ENCODE data around the gene TMSB10. TPM values are rescaled to one million over a fixed set of nuclear protein-coding genes. Genes with fewer than 3 reads are reported as not detected.

TMSB10 gene
- total and polyA plus RNA-seq, 7 experiments from 2014 or later = 1,492 to 8,256 (median 1,692) TPM

DNA sequence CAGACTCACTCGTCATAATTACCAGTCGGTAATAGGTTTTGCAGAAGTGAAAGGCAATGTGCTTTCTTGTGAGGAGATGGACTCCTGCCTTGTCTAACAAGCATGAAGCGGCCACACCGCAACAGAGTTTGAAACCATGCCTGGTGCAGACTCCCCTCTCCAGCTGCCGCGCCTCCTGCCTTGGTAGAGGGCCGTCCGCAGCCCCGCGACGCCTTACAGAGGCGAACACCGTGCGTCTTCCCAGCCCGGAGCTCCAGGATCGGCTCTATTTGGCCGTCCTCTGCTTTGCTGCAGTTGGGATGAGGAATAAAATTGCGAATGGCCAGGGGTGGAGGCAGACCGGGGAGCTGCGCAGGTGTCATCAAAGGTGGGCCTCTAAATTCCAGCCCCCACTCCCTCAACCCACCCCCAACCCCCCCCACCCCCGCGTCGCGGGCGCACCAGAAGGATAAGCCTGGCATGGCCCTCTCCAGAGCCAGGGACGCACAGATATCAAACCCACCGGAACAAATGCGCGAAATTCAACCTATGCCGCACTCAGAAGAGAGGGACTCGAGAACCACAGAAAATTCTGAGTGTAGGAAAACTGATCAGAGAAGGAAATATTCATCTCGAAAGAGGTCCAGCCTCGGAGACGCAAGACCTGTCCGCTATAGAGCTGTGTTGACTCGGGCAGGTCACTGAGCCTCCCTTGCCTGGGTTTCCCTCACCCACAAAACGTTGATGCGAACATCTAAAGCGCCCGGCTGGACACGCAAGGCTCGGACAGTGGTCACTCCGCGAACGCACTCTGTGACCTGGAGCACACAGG, 25.7 kb upstream of the TMSB10 start:
- peak overlapping the region; percentile 89 to 98 (median 96) for H3K27ac Mint-ChIP-seq
- H3K27ac ChIP-seq (ENCODE audit: low read depth, low read length) = peak overlapping the region; percentile 89
- CTCF ChIA-PET = interaction anchor here (0.6 to 7.0 kb wide), 11 partner anchors 13 to 421 kb away, joined by 3 to 82 read pairs (median 4); no protein-coding TSS in a partner anchor
- H3K36me3 ChIP-seq (ENCODE audit: control insufficient read depth in 2 of 3, insufficient read depth in 3 of 3, low read length in 3 of 3) = peaks cover 0 to 9% (median 0%) of the 10 kb centered on the region in 3 experiments
- peaks cover 46 to 72% (median 63%) of the 10 kb centered on the region in 7 donors for H3K4me1 Mint-ChIP-seq
- POLR2A ChIA-PET = interaction anchor here (0.7 to 19.4 kb wide), 22 partner anchors 10 to 382 kb away, joined by 3 to 617 read pairs (median 6); partner anchors contain the start of gene TMSB10
- peaks cover 5 to 40% of the 10 kb centered on the region in 2 donors for H3K4me1 ChIP-seq (ENCODE audit: control insufficient read depth in 2 of 2, insufficient read depth in 2 of 2, low read length in 2 of 2)
- peak overlapping the region; percentile 80 for H3K4me3 ChIP-seq (ENCODE audit: low read length)
- peak in 4 of 9 donors; percentile 32 to 42 (median 36) for DNase-seq
- peak overlapping the region; percentile 84 to 99 (median 96) for H3K4me3 Mint-ChIP-seq
- peaks cover 0 to 2% (median 0%) of the 10 kb centered on the region in 11 donors for H3K9me3 Mint-ChIP-seq
- no peaks in the 10 kb centered on the region for H3K27me3 ChIP-seq (ENCODE audit: control insufficient read depth in 2 of 2, insufficient read depth in 2 of 2, low read length in 2 of 2)
- H3K9me3 ChIP-seq (ENCODE audit: control insufficient read depth in 2 of 3, low read length in 3 of 3) = no peaks in the 10 kb centered on the region
- no peak for ATAC-seq
- intact Hi-C loops (cut with micrococcal nuclease) = loop anchor here (2.0 to 10.0 kb wide), 5 partner anchors 15 to 855 kb away; partner anchors contain the start of gene SUCLG1 (in 1 of the 2)
- H3K27me3 Mint-ChIP-seq = peaks cover 0 to 3% (median 0%) of the 10 kb centered on the region in 5 donors
- peaks cover 7 to 21% (median 9%) of the 10 kb centered on the region in 5 donors for H3K36me3 Mint-ChIP-seq

DNA sequence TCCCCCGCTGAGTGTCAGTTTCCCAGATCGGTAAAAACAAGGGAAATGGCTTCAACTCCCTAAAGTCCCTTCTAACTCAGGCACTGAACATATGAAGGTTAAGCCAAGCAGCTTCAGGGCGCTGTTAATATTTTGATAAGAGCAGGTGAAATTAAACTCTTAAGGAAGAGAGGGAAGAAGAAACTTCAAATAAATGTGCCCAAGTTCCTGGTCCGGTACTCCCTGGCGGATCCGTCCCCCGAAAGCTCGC, 25.1 kb upstream of the TMSB10 start:
- no peak for ATAC-seq

DNA sequence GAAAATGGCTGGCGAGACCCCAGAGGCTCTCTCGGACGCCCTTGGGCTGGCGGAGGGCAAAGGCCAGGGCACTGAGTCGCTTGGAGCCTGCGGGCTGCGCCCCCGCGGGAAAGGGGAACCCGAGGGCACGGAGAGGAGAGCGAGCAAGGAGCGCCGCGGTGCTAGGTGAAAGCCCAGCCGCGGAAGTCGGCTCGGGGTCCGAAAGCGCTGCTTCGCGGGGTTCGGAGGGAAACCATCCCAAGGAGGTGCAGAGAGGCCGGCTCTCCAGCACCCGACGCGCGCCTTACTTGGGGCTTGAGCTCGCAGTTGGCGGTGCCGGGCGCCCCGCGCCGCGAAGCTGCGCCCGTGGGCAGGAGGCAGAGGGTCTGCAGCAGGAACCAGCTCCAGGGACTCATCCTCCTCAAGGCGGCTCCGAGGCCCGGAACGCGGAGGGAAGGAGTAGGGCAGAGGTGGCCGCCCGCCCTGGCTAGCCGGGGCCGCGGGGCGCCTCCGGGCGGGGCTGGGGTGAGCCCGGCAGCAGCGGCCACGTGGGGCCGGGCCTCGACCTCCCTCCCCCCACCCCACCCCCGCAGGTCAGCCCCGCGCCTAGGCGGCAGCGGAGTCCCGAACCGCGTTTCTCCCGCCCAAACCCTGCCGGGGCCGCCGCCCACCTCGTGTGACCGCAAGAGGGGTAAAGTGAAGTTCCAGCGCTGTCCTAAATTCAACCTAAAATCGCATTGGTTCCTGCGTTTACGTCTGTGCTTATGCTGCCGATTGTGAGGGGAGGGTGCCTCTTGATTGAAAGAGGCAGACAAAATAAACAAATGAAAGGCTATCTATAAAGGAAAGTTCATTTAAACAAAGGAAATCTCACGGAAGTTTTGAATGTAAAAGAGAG, 24.6 kb upstream of the TMSB10 start, which contains the start of gene TRABD2A:
TSS of gene TRABD2A (minus strand) at position 440 of the 877 bp plus-strand sequence. CDS start at position 395, 45 bp downstream.
- peak; percentile 68 for ATAC-seq

More for the DNA sequence above, 25.1 kb upstream of the TMSB10 start:
- H3K4me3 Mint-ChIP-seq = peak overlapping the region; percentile 84 to 99 (median 96)
- Histone ChIP-seq H3K4me3 (ENCODE audit: low read length) (peak overlapping the region; percentile 80), H3K27me3 (ENCODE audit: control insufficient read depth in 2 of 2, insufficient read depth in 2 of 2, low read length in 2 of 2) (no peaks in the 10 kb centered on the region), H3K4me1 (ENCODE audit: control insufficient read depth in 2 of 2, insufficient read depth in 2 of 2, low read length in 2 of 2) (peaks cover 5 to 34% of the 10 kb centered on the region in 2 donors), H3K36me3 (ENCODE audit: control insufficient read depth in 2 of 3, insufficient read depth in 3 of 3, low read length in 3 of 3) (peaks cover 0 to 9% (median 0%) of the 10 kb centered on the region in 3 experiments), H3K9me3 (ENCODE audit: control insufficient read depth in 2 of 3, low read length in 3 of 3) (no peaks in the 10 kb centered on the region), H3K27ac (ENCODE audit: low read depth, low read length) (peak overlapping the region; percentile 89)
- no peak for DNase-seq
- intact Hi-C loops (cut with micrococcal nuclease) = loop anchor here (2.0 to 10.0 kb wide), 4 partner anchors 16 to 856 kb away; partner anchors contain the start of gene SUCLG1 (in 1 of the 2)
- H3K9me3 Mint-ChIP-seq = peaks cover 0 to 2% (median 0%) of the 10 kb centered on the region in 11 donors
- POLR2A ChIA-PET = interaction anchor here (0.8 to 19.4 kb wide), 21 partner anchors 9 to 383 kb away, joined by 3 to 617 read pairs (median 6); partner anchors contain the start of gene TMSB10
- peaks cover 0 to 3% (median 0%) of the 10 kb centered on the region in 5 donors for H3K27me3 Mint-ChIP-seq
- H3K36me3 Mint-ChIP-seq = peaks cover 2 to 16% (median 5%) of the 10 kb centered on the region in 5 donors
- CTCF ChIA-PET = interaction anchor here (0.6 to 7.0 kb wide), 9 partner anchors 13 to 387 kb away, joined by 3 to 82 read pairs (median 4); no protein-coding TSS in a partner anchor
- H3K27ac Mint-ChIP-seq = peak overlapping the region; percentile 89 to 98 (median 96)
- peaks cover 40 to 66% (median 61%) of the 10 kb centered on the region in 7 donors for H3K4me1 Mint-ChIP-seq

DNA sequence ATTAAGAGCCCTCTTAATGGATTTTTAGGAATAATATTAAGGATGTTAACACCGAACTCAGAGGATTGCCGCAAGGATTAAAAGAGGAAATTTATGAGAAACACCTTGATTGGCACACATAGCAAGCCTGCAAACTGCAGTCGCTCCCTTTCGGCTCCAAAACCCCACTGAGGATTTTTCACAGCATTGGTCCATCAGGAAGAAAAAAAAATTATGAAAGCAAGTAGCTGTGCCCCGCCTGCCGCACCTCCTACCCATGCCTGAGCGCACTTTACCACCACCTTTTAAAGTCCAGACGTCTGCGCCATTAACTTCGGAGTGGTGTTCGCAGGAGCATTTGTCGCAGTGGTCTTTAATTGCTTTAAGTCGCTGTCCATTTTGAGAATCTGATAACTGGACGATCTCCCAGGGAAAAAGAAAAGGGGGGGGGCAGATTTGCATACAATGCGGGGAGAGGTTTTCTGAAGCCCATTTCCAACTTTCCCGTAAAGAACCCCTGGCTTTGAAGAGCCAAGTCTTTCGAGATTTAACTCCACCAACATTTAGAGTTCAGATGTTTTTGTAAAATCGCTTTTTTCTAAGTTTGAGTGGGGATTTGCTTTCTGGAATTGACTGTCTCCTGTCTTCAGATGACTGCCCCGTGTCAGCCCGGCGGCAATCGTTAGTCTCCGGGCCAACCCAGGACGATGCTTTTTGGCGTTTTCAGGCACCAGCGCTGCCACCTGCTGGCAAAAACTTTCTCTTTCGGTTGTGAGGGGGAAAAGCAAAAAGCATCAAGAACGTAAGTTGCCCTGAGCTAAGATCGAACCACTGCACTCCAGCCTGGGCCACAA, 23.7 kb upstream of the TMSB10 start:
- H3K9me3 Mint-ChIP-seq = peaks cover 0 to 2% (median 0%) of the 10 kb centered on the region in 11 donors

More for the DNA sequence above, 24.6 kb upstream of the TMSB10 start, which contains the start of gene TRABD2A:
- ChIA-PET POLR2A (interaction anchor here (0.5 to 19.4 kb wide), 26 partner anchors 9 to 389 kb away, joined by 3 to 617 read pairs (median 6); partner anchors contain the start of gene TMSB10), CTCF (interaction anchor here (0.5 to 7.0 kb wide), 22 partner anchors 14 to 387 kb away, joined by 3 to 82 read pairs (median 4); partner anchors contain the start of gene TMSB10)
- Histone ChIP-seq H3K9me3 (ENCODE audit: control insufficient read depth in 2 of 3, low read length in 3 of 3) (no peaks in the 10 kb centered on the region), H3K27ac (ENCODE audit: low read depth, low read length) (peak within 1 kb of the TSS; percentile 89), H3K27me3 (ENCODE audit: control insufficient read depth in 2 of 2, insufficient read depth in 2 of 2, low read length in 2 of 2) (no peaks in the 10 kb centered on the region), H3K4me1 (ENCODE audit: control insufficient read depth in 2 of 2, insufficient read depth in 2 of 2, low read length in 2 of 2) (peaks cover 5 to 29% of the 10 kb centered on the region in 2 donors), H3K36me3 (ENCODE audit: control insufficient read depth in 2 of 3, insufficient read depth in 3 of 3, low read length in 3 of 3) (peaks cover 0 to 9% (median 0%) of the 10 kb centered on the region in 3 experiments), H3K4me3 (ENCODE audit: low read length) (peak within 1 kb of the TSS; percentile 80)
- Mint-ChIP-seq H3K4me3 (peak within 1 kb of the TSS; percentile 84 to 99 (median 98)), H3K4me1 (peaks cover 40 to 66% (median 61%) of the 10 kb centered on the region in 7 donors), H3K27ac (peak within 1 kb of the TSS; percentile 93 to 99 (median 98)), H3K36me3 (peaks cover 0 to 14% (median 5%) of the 10 kb centered on the region in 5 donors), H3K27me3 (peaks cover 0 to 3% (median 0%) of the 10 kb centered on the region in 5 donors), H3K9me3 (peaks cover 0 to 2% (median 0%) of the 10 kb centered on the region in 11 donors)
- DNase-seq = peak in 8 of 9 donors; percentile 66 to 79 (median 76)
- intact Hi-C loops (cut with micrococcal nuclease) = loop anchor here (1.0 to 10.0 kb wide), 7 partner anchors 8 to 856 kb away; partner anchors contain the start of genes DNAH6 (in 1 of the 2), SUCLG1 (in 1 of the 2) and TMSB10 (in 1 of the 2)

DNA sequence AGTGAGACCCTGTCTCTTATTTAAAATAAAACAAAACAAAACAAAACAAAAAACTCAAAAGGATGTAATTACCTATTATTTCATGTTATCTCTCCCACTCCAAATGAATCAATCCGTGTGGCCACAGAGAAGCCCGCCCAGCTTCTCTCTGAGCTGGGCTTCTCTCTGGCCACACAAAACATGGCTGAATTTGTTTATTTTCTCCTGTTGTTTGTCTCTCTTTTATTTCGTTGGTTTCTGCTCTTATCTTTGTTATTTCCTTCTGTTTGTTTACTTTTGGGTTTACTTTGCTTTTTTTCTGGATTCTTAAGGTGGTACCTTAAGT, 23.1 kb upstream of the TMSB10 start:
- Histone ChIP-seq H3K27ac (ENCODE audit: low read depth, low read length) (peak overlapping the region; percentile 89), H3K9me3 (ENCODE audit: control insufficient read depth in 2 of 3, low read length in 3 of 3) (no peaks in the 10 kb centered on the region), H3K4me3 (ENCODE audit: low read length) (peak overlapping the region; percentile 80), H3K27me3 (ENCODE audit: control insufficient read depth in 2 of 2, insufficient read depth in 2 of 2, low read length in 2 of 2) (no peaks in the 10 kb centered on the region), H3K36me3 (ENCODE audit: control insufficient read depth in 2 of 3, insufficient read depth in 3 of 3, low read length in 3 of 3) (peaks cover 0 to 9% (median 0%) of the 10 kb centered on the region in 3 experiments), H3K4me1 (ENCODE audit: control insufficient read depth in 2 of 2, insufficient read depth in 2 of 2, low read length in 2 of 2) (peaks cover 5 to 19% of the 10 kb centered on the region in 2 donors)
- CTCF ChIA-PET = interaction anchor here (0.5 to 7.0 kb wide), 28 partner anchors 11 to 564 kb away, joined by 3 to 82 read pairs (median 4); partner anchors contain the start of gene TMSB10
- no peak for ATAC-seq
- intact Hi-C loops (cut with micrococcal nuclease) = loop anchor here (1.0 to 10.0 kb wide), 14 partner anchors 12 to 858 kb away; partner anchors contain the start of genes DNAH6 (in 1 of the 2), SUCLG1 (in 1 of the 2) and TMSB10 (in 1 of the 2)
- H3K9me3 Mint-ChIP-seq = peaks cover 0 to 2% (median 0%) of the 10 kb centered on the region in 11 donors
- H3K4me3 Mint-ChIP-seq = peak overlapping the region; percentile 84 to 99 (median 97)
- peaks cover 35 to 65% (median 61%) of the 10 kb centered on the region in 7 donors for H3K4me1 Mint-ChIP-seq
- peak overlapping the region; percentile 92 to 99 (median 98) for H3K27ac Mint-ChIP-seq
- POLR2A ChIA-PET = interaction anchor here (0.6 to 19.4 kb wide), 26 partner anchors 7 to 399 kb away, joined by 3 to 617 read pairs (median 4); partner anchors contain the start of gene TMSB10
- DNase-seq = no peak
- peaks cover 0 to 7% (median 5%) of the 10 kb centered on the region in 5 donors for H3K36me3 Mint-ChIP-seq
- peaks cover 0 to 3% (median 0%) of the 10 kb centered on the region in 5 donors for H3K27me3 Mint-ChIP-seq

More for the DNA sequence above, 23.7 kb upstream of the TMSB10 start:
- Histone ChIP-seq H3K27me3 (ENCODE audit: control insufficient read depth in 2 of 2, insufficient read depth in 2 of 2, low read length in 2 of 2) (no peaks in the 10 kb centered on the region), H3K36me3 (ENCODE audit: control insufficient read depth in 2 of 3, insufficient read depth in 3 of 3, low read length in 3 of 3) (peaks cover 0 to 9% (median 0%) of the 10 kb centered on the region in 3 experiments), H3K4me3 (ENCODE audit: low read length) (peak overlapping the region; percentile 80), H3K9me3 (ENCODE audit: control insufficient read depth in 2 of 3, low read length in 3 of 3) (no peaks in the 10 kb centered on the region), H3K27ac (ENCODE audit: low read depth, low read length) (peak overlapping the region; percentile 89), H3K4me1 (ENCODE audit: control insufficient read depth in 2 of 2, insufficient read depth in 2 of 2, low read length in 2 of 2) (peaks cover 5 to 20% of the 10 kb centered on the region in 2 donors)
- Mint-ChIP-seq H3K27ac (peak overlapping the region; percentile 92 to 99 (median 98)), H3K4me3 (peak overlapping the region; percentile 84 to 99 (median 97)), H3K27me3 (peaks cover 0 to 3% (median 0%) of the 10 kb centered on the region in 5 donors), H3K36me3 (peaks cover 0 to 9% (median 5%) of the 10 kb centered on the region in 5 donors), H3K4me1 (peaks cover 35 to 65% (median 61%) of the 10 kb centered on the region in 7 donors)
- DNase-seq = peak; percentile 69 to 89 (median 85)
- ChIA-PET POLR2A (interaction anchor here (0.5 to 19.4 kb wide), 31 partner anchors 8 to 398 kb away, joined by 3 to 617 read pairs (median 5); partner anchors contain the start of gene TMSB10), CTCF (interaction anchor here (0.5 to 7.0 kb wide), 34 partner anchors 12 to 1664 kb away, joined by 3 to 82 read pairs (median 4); partner anchors contain the start of gene TMSB10)
- ATAC-seq = peak; percentile 80
- intact Hi-C loops (cut with micrococcal nuclease) = loop anchor here (1.0 to 10.0 kb wide), 18 partner anchors 8 to 857 kb away; partner anchors contain the start of genes DNAH6 (in 2 of the 2), SUCLG1 (in 2 of the 2) and TMSB10 (in 2 of the 2)
